ENCODE measurements around the gene RASL10A. TPM values are rescaled to one million over a fixed set of nuclear protein-coding genes. Genes with fewer than 3 reads are reported as not detected.

RASL10A gene
- total RNA-seq, 1 experiment from 2014 or later, result 0.82 TPM

DNA sequence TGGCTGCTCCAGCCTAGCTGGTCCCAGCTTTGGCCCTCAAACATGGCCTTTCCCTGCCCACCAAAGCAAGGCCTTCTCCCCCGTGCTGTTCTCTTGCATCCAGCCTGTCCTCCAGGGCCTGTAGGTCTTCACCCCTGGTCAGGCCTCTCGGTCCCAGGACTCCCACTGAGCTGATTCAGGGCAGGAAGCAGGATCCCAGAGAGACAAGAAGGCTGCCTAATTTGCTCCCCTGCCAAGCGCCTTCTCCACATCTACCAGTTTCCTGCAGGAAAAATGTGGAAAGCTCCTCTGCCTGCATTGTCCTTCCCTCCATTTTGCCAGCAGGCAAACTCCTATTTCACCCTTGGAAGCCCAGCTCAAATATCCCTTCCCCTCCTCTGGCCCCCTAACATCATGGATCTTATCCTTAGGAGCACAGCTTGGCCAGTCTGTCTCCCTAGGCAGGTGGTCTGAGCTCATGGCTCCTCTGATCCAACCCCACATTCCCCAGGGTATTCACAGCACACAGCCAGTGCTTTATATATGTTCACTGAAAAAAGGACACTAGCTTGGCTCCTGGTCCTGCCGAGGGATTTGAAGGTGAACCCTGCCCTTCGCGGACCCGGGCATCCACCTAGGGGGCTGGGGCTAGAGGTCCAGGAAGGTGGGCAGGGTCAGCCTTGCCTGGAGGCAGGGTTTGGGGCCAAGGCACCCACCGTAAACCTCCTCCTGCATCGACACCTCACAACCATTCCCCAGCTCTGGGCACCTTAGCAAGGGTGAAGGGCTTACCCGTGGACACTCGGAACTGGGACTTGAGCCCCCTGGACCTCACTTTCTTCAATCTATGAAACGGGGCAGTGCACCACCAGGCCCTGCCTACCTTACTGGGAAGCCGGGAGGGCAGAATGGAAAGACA is 48.7 kb downstream of the RASL10A start:
- POLR2A ChIA-PET, result interaction anchor here (0.5 to 1.5 kb wide), 8 partner anchors 10 to 1852 kb away, joined by 3 to 5 read pairs (median 4); no protein-coding TSS in a partner anchor
- Mint-ChIP-seq H3K4me3 (ENCODE audit: unreplicated experiment) (peak overlapping the region; percentile 88), H3K27ac (ENCODE audit: low read depth, unreplicated experiment) (peak overlapping the region; percentile 99), H3K9me3 (ENCODE audit: unreplicated experiment) (no peaks in the 10 kb centered on the region), H3K4me1 (ENCODE audit: insufficient read depth, unreplicated experiment) (peaks cover 24% of the 10 kb centered on the region), H3K36me3 (ENCODE audit: insufficient read depth, unreplicated experiment) (peaks cover 46% of the 10 kb centered on the region), H3K27me3 (ENCODE audit: insufficient read depth, unreplicated experiment) (no peaks in the 10 kb centered on the region)
- peak; percentile 11 for DNase-seq (ENCODE audit: unreplicated experiment)
- no TSS peak for BruUV-seq (replicated peaks)
- TF ChIP-seq, protein P1, sequence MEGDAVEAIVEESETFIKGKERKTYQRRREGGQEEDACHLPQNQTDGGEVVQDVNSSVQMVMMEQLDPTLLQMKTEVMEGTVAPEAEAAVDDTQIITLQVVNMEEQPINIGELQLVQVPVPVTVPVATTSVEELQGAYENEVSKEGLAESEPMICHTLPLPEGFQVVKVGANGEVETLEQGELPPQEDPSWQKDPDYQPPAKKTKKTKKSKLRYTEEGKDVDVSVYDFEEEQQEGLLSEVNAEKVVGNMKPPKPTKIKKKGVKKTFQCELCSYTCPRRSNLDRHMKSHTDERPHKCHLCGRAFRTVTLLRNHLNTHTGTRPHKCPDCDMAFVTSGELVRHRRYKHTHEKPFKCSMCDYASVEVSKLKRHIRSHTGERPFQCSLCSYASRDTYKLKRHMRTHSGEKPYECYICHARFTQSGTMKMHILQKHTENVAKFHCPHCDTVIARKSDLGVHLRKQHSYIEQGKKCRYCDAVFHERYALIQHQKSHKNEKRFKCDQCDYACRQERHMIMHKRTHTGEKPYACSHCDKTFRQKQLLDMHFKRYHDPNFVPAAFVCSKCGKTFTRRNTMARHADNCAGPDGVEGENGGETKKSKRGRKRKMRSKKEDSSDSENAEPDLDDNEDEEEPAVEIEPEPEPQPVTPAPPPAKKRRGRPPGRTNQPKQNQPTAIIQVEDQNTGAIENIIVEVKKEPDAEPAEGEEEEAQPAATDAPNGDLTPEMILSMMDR (IDR thresholded peaks at IDR 0.05; ENCODE audit: unreplicated experiment), result no peak
- CTCF ChIA-PET, result interaction anchor here (0.6 to 1.5 kb wide), 4 partner anchors 19 to 430 kb away, joined by 3 to 13 read pairs (median 6); no protein-coding TSS in a partner anchor
- intact Hi-C loops (cut with micrococcal nuclease), result no loop called here

- Mint-ChIP-seq H3K4me3 (ENCODE audit: unreplicated experiment) (peak overlapping the region; percentile 88), H3K27me3 (ENCODE audit: insufficient read depth, unreplicated experiment) (no peaks in the 10 kb centered on the region), H3K9me3 (ENCODE audit: unreplicated experiment) (no peaks in the 10 kb centered on the region), H3K4me1 (ENCODE audit: insufficient read depth, unreplicated experiment) (peaks cover 15% of the 10 kb centered on the region), H3K27ac (ENCODE audit: low read depth, unreplicated experiment) (peak overlapping the region; percentile 99), H3K36me3 (ENCODE audit: insufficient read depth, unreplicated experiment) (peaks cover 38% of the 10 kb centered on the region)
- ChIA-PET POLR2A (interaction anchor here (0.9 kb wide), 1 partner anchor 9 kb away, joined by 3 read pairs; no protein-coding TSS in a partner anchor), CTCF (interaction anchor here (0.7 to 1.5 kb wide), 3 partner anchors 18 to 255 kb away, joined by 3 to 13 read pairs (median 3); no protein-coding TSS in a partner anchor)
- BruUV-seq (replicated peaks), result no TSS peak
- DNase-seq (ENCODE audit: unreplicated experiment), result no peak
- intact Hi-C loops (cut with micrococcal nuclease), result no loop called here
- TF ChIP-seq, protein P1 (IDR thresholded peaks at IDR 0.05; ENCODE audit: unreplicated experiment), result no peak
Observed at GRCh38 chr22:29265929-29266328, 49.6 kb downstream of the RASL10A start.

GRCh38 chr22:29265305-29265704 is 50.2 kb downstream of the RASL10A start:
- Mint-ChIP-seq H3K27ac (ENCODE audit: low read depth, unreplicated experiment) (no peak overlapping the region), H3K9me3 (ENCODE audit: unreplicated experiment) (no peaks in the 10 kb centered on the region), H3K4me3 (ENCODE audit: unreplicated experiment) (no peak overlapping the region), H3K4me1 (ENCODE audit: insufficient read depth, unreplicated experiment) (peaks cover 9% of the 10 kb centered on the region), H3K27me3 (ENCODE audit: insufficient read depth, unreplicated experiment) (no peaks in the 10 kb centered on the region), H3K36me3 (ENCODE audit: insufficient read depth, unreplicated experiment) (peaks cover 31% of the 10 kb centered on the region)
- TF ChIP-seq, protein P1 (IDR thresholded peaks at IDR 0.05; ENCODE audit: unreplicated experiment), result no peak
- POLR2A ChIA-PET, result no interaction called here
- CTCF ChIA-PET, result interaction anchor here (0.7 to 1.6 kb wide), 3 partner anchors 17 to 255 kb away, joined by 3 to 11 read pairs (median 3); no protein-coding TSS in a partner anchor
- no TSS peak for BruUV-seq (replicated peaks)
- intact Hi-C loops (cut with micrococcal nuclease), result no loop called here
- DNase-seq (ENCODE audit: unreplicated experiment), result no peak

DNA sequence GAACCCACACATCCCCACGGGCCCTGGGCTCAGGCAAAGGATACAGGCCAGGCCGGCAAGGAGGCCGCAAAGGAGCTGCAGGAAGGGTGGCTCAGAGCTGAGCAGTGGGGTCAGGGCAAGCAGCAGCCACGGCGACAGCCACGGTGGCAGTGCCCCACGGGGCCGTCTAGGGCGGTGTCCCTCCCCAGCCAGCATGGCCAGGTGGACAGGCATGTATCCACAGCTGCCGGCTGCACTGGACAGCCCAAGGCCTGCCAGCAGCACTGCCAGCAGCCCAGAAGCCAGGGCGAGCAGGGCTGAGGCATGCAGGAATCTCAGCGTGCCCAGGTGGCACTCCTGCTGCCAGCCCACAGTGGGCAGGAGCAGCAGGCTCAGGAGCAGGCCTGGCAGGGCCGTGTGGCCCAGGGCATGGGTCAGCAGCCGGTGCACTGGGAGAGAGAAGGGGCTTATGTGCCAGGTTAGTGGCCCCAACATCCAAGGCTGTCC is 51.7 kb downstream of the RASL10A start:
- no peak overlapping the region for H3K27ac Mint-ChIP-seq (ENCODE audit: low read depth, unreplicated experiment)
- BruUV-seq (replicated peaks), result no TSS peak
- no peaks in the 10 kb centered on the region for H3K27me3 Mint-ChIP-seq (ENCODE audit: insufficient read depth, unreplicated experiment)
- no peak for DNase-seq (ENCODE audit: unreplicated experiment)
- TF ChIP-seq, protein P1 (IDR thresholded peaks at IDR 0.05; ENCODE audit: unreplicated experiment), result no peak
- H3K4me1 Mint-ChIP-seq (ENCODE audit: insufficient read depth, unreplicated experiment), result peaks cover 9% of the 10 kb centered on the region
- intact Hi-C loops (cut with micrococcal nuclease), result no loop called here
- peaks cover 20% of the 10 kb centered on the region for H3K36me3 Mint-ChIP-seq (ENCODE audit: insufficient read depth, unreplicated experiment)
- POLR2A ChIA-PET, result interaction anchor here (0.6 kb wide), 2 partner anchors 77 to 496 kb away, joined by 3 to 4 read pairs; no protein-coding TSS in a partner anchor
- H3K9me3 Mint-ChIP-seq (ENCODE audit: unreplicated experiment), result no peaks in the 10 kb centered on the region
- no peak overlapping the region for H3K4me3 Mint-ChIP-seq (ENCODE audit: unreplicated experiment)
- CTCF ChIA-PET, result interaction anchor here (1.6 kb wide), 1 partner anchor 18 kb away, joined by 11 read pairs; no protein-coding TSS in a partner anchor
